ENCODE measurements around the gene EXTL2.

- TF ChIP-seq GABPA (IDR thresholded peaks at IDR 0.05; ENCODE audit: low read depth) (no peak), CTCF (IDR thresholded peaks at IDR 0.05; ENCODE audit: insufficient read depth, low read length) (no peak), REST (IDR thresholded peaks at IDR 0.05; ENCODE audit: insufficient replicate concordance, low read depth) (no peak)
These were observed 30.3 kb upstream of the EXTL2 start for GRCh38 chr1:100924991-100925390.
